ENCODE data around the gene TPPP.

- TF ChIP-seq CTCF (IDR thresholded peaks at IDR 0.05; ENCODE audit: insufficient read depth, low read depth, low read length) = no peak
- no peak for TF ChIP-seq EZH2 (IDR thresholded peaks at IDR 0.05; ENCODE audit: insufficient read depth, low read length)
These were observed 65.3 kb downstream of the TPPP start for GRCh38 chr5:627840-628239.

Data from astrocyte (in vitro differentiated cells and primary cell).